Measurements from ENCODE around the gene ACOT4.
"Not testable (repeated sequence)": the region's sequence is repeated elsewhere in the genome, so short reads cannot be mapped to it uniquely, and the experiment has no call there.

ACOT4 gene

GRCh38 chr14:73623504-73624054 lies 31.9 kb downstream of the ACOT4 start:
- FAIRE-seq, result no peak
- TF ChIP-seq POLR2AphosphoS5 (IDR thresholded peaks at IDR 0.05; ENCODE audit: low read depth, low read length) (no peak), TAF1 (IDR thresholded peaks at IDR 0.05; ENCODE audit: borderline replicate concordance, low read depth, low read length) (no peak), POLR2A (IDR thresholded peaks at IDR 0.05; ENCODE audit: low read depth, low read length) (no peak)
- no peak for DNase-seq (ENCODE audit: insufficient read length)

GRCh38 chr14:73625706-73626105 lies 34.0 kb downstream of the ACOT4 start:
- TF ChIP-seq TAF1 (IDR thresholded peaks at IDR 0.05; ENCODE audit: borderline replicate concordance, low read depth, low read length) (no peak), POLR2A (IDR thresholded peaks at IDR 0.05; ENCODE audit: low read depth, low read length) (no peak), POLR2AphosphoS5 (IDR thresholded peaks at IDR 0.05; ENCODE audit: low read depth, low read length) (no peak)
- no peak for FAIRE-seq
- DNase-seq (ENCODE audit: insufficient read length), result no peak

GRCh38 chr14:73627151-73627558 lies 35.5 kb downstream of the ACOT4 start:
- FAIRE-seq (peak; percentile 14), DNase-seq (ENCODE audit: insufficient read length) (no peak)
- TF ChIP-seq POLR2A (IDR thresholded peaks at IDR 0.05; ENCODE audit: low read depth, low read length) (no peak), POLR2AphosphoS5 (IDR thresholded peaks at IDR 0.05; ENCODE audit: low read depth, low read length) (no peak), TAF1 (IDR thresholded peaks at IDR 0.05; ENCODE audit: borderline replicate concordance, low read depth, low read length) (no peak)

GRCh38 chr14:73630009-73630780 lies 38.5 kb downstream of the ACOT4 start:
- TF ChIP-seq TAF1 (IDR thresholded peaks at IDR 0.05; ENCODE audit: borderline replicate concordance, low read depth, low read length), result no peak
- no peak for TF ChIP-seq POLR2A (IDR thresholded peaks at IDR 0.05; ENCODE audit: low read depth, low read length)
- TF ChIP-seq POLR2AphosphoS5 (IDR thresholded peaks at IDR 0.05; ENCODE audit: low read depth, low read length), result no peak
- DNase-seq (ENCODE audit: insufficient read length), result no peak
- no peak for FAIRE-seq

- DNase-seq (ENCODE audit: insufficient read length) (peak; percentile 49), FAIRE-seq (peak; percentile 95)
Observed at GRCh38 chr14:73633116-73634010, 41.7 kb downstream of the ACOT4 start.

GRCh38 chr14:73634011-73634833 lies 42.5 kb downstream of the ACOT4 start:
- no peak for TF ChIP-seq POLR2AphosphoS5 (IDR thresholded peaks at IDR 0.05; ENCODE audit: low read depth, low read length)
- FAIRE-seq, result no peak
- no peak for DNase-seq (ENCODE audit: insufficient read length)

More at GRCh38 chr14:73633116-73634010, 41.7 kb downstream of the ACOT4 start:
- no peak for TF ChIP-seq POLR2A (IDR thresholded peaks at IDR 0.05; ENCODE audit: low read depth, low read length)
- TF ChIP-seq TAF1 (IDR thresholded peaks at IDR 0.05; ENCODE audit: borderline replicate concordance, low read depth, low read length), result no peak
- no peak for TF ChIP-seq POLR2AphosphoS5 (IDR thresholded peaks at IDR 0.05; ENCODE audit: low read depth, low read length)

GRCh38 chr14:73636355-73636754 lies 44.7 kb downstream of the ACOT4 start:
- DNase-seq (ENCODE audit: insufficient read length); FAIRE-seq: not testable (repeated sequence)

- FAIRE-seq (no peak), DNase-seq (ENCODE audit: insufficient read length) (no peak)
- TF ChIP-seq POLR2AphosphoS5 (IDR thresholded peaks at IDR 0.05; ENCODE audit: low read depth, low read length) (no peak), POLR2A (IDR thresholded peaks at IDR 0.05; ENCODE audit: low read depth, low read length) (no peak), TAF1 (IDR thresholded peaks at IDR 0.05; ENCODE audit: borderline replicate concordance, low read depth, low read length) (no peak)
Observed at GRCh38 chr14:73637830-73638229, 46.2 kb downstream of the ACOT4 start.

- no peak for FAIRE-seq
- no peak for DNase-seq (ENCODE audit: insufficient read length)
- TF ChIP-seq TAF1 (IDR thresholded peaks at IDR 0.05; ENCODE audit: borderline replicate concordance, low read depth, low read length), result no peak
- TF ChIP-seq POLR2A (IDR thresholded peaks at IDR 0.05; ENCODE audit: low read depth, low read length), result no peak
- no peak for TF ChIP-seq POLR2AphosphoS5 (IDR thresholded peaks at IDR 0.05; ENCODE audit: low read depth, low read length)
Observed at GRCh38 chr14:73640796-73641365, 49.2 kb downstream of the ACOT4 start.

GRCh38 chr14:73644531-73645247 lies 53.0 kb downstream of the ACOT4 start, which contains the start of gene DNAL1:
Gene DNAL1 (plus strand): TSS chr14:73644986. CDS start chr14:73645040, 54 bp downstream.
- peak; percentile 84 for TF ChIP-seq POLR2AphosphoS5 (IDR thresholded peaks at IDR 0.05; ENCODE audit: low read depth, low read length)
- no peak for TF ChIP-seq TAF1 (IDR thresholded peaks at IDR 0.05; ENCODE audit: borderline replicate concordance, low read depth, low read length)
- TF ChIP-seq POLR2A (IDR thresholded peaks at IDR 0.05; ENCODE audit: low read depth, low read length), result peak; percentile 84
- FAIRE-seq (peak; percentile 99), DNase-seq (ENCODE audit: insufficient read length) (peak; percentile 93)

All from GM12892 (cell line).